SU-DHL-6 (cell line): ENCODE results near the gene ADNP2.

Experiments
- H2AFZ ChIP-seq: fragments of 200-600 bp; sonication (generic); 2 replicates; pipeline ENCODE4 v1.6.1; 2014; ENCODE audit warnings: low read depth, mild to moderate bottlenecking, moderate library complexity, mixed read lengths, antibody characterized with exemption, low read length; ENCODE audit not compliant: severe bottlenecking
- H3F3A ChIP-seq: fragments of 200-600 bp; shearing (Covaris generic); 2 replicates; pipeline ENCODE4 v1.6.0; 2016; ENCODE audit warnings: antibody characterized with exemption, mild to moderate bottlenecking; ENCODE audit not compliant: insufficient read depth
- H3K27ac ChIP-seq: fragments of 200-600 bp; sonication (generic); 2 replicates; pipeline ENCODE4 v1.5.1; 2016; ENCODE audit warnings: low read depth, mild to moderate bottlenecking, low read length, moderate library complexity, mixed read lengths
- H3K27me3 ChIP-seq: fragments of 200-600 bp; sonication (generic), shearing (Covaris generic); 2 replicates; pipeline ENCODE4 v1.6.0; 2014; ENCODE audit warnings: mild to moderate bottlenecking, low read length
- H3K36me3 ChIP-seq: fragments of 200-600 bp; sonication (generic); 2 replicates; pipeline ENCODE4 v1.6.1; 2014; ENCODE audit warnings: mild to moderate bottlenecking, low read length, mixed read lengths
- H3K4me2 ChIP-seq: fragments of 300-600, 200-600 bp; shearing (Covaris generic), sonication (generic); 2 replicates; pipeline ENCODE4 v1.6.0; 2014; ENCODE audit warnings: low read length, low read depth, mild to moderate bottlenecking; ENCODE audit not compliant: poor library complexity, severe bottlenecking
- H3K4me3 ChIP-seq: fragments of 200-600 bp; sonication (generic); 2 replicates; pipeline ENCODE4 v1.5.1; 2014; ENCODE audit warnings: antibody characterized with exemption, low read length, mild to moderate bottlenecking, mixed read lengths; ENCODE audit not compliant: insufficient read depth, poor library complexity, severe bottlenecking
- H3K79me2 ChIP-seq: fragments of 200-600 bp; sonication (generic); 2 replicates; pipeline ENCODE4 v1.6.1; 2014; ENCODE audit warnings: mild to moderate bottlenecking, low read length, moderate library complexity; ENCODE audit not compliant: insufficient read depth
- H3K9ac ChIP-seq: fragments of 200-600 bp; sonication (generic); 2 replicates; pipeline ENCODE4 v1.7.0; 2014; ENCODE audit warnings: mild to moderate bottlenecking, low read length
- H3K9me2 ChIP-seq: fragments of 200-600 bp; sonication (generic); replicated peaks from 2 replicates; pipeline ENCODE4 v1.6.1; 2014; ENCODE audit warnings: low read length; ENCODE audit not compliant: insufficient read depth
- H3K9me3 ChIP-seq: fragments of 200-600 bp; sonication (generic); 2 replicates; pipeline ENCODE4 v1.6.1; 2014; ENCODE audit warnings: low read length, mixed read lengths; ENCODE audit not compliant: insufficient read depth
- H4K20me1 ChIP-seq: fragments of 200-600 bp; sonication (generic); 2 replicates; pipeline ENCODE4 v1.6.1; 2014; ENCODE audit warnings: low read depth, mild to moderate bottlenecking, antibody characterized with exemption, low read length, moderate library complexity, mixed read lengths
- EZH2phosphoT487 ChIP-seq: fragments of 200-600 bp; sonication (generic), shearing (Covaris generic); conservative IDR thresholded peaks from 2 replicates; pipeline ENCODE4 v1.6.1; 2018; ENCODE audit warnings: mild to moderate bottlenecking, antibody characterized with exemption, low read length, moderate library complexity, mixed read lengths
- TF ChIP-seq, protein P1 (sequence below): fragments of 200-600 bp; sonication (generic); IDR thresholded peaks from one replicate; pipeline ENCODE4 v1.5.1; 2017; ENCODE audit warnings: antibody characterized with exemption, mild to moderate bottlenecking, low read length, moderate library complexity; ENCODE audit not compliant: insufficient read depth, poor library complexity, severe bottlenecking

Gene ADNP2

DNA sequence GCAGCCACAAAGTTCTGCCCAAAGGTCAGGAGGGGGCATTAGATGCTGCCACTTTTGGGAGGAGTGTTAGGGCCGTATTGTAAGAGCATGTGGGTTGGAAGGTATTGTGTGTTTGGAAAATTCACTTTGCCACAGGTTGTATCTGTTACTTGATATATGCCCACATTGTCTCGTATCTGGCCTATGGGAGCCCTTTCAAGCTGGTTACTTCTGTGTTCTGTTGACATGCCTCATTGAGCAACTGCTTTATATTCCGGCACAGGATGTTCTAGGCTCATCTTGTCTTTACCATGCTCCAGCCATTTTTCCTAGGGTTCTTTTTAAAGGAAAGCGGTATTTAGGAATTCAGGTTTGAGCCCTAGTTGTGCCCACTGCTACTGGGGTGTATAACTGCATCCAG lies 6.0 kb downstream of the ADNP2 start:
- Histone ChIP-seq H3K27me3 (no peaks in the 10 kb centered on the region), H3K9me2 (no peaks in the 10 kb centered on the region), H3K9ac (no peak overlapping the region), H3K36me3 (no peaks in the 10 kb centered on the region), H3K9me3 (no peaks in the 10 kb centered on the region), H3K27ac (no peak overlapping the region), H3K4me2 (no peak overlapping the region), H2AFZ (no peak overlapping the region), H3K4me3 (no peak overlapping the region), H3K79me2 (peaks cover 49% of the 10 kb centered on the region), H4K20me1 (no peaks in the 10 kb centered on the region), H3F3A (no peaks in the 10 kb centered on the region)
- TF ChIP-seq EZH2phosphoT487, result no peak
- TF ChIP-seq, protein P1, sequence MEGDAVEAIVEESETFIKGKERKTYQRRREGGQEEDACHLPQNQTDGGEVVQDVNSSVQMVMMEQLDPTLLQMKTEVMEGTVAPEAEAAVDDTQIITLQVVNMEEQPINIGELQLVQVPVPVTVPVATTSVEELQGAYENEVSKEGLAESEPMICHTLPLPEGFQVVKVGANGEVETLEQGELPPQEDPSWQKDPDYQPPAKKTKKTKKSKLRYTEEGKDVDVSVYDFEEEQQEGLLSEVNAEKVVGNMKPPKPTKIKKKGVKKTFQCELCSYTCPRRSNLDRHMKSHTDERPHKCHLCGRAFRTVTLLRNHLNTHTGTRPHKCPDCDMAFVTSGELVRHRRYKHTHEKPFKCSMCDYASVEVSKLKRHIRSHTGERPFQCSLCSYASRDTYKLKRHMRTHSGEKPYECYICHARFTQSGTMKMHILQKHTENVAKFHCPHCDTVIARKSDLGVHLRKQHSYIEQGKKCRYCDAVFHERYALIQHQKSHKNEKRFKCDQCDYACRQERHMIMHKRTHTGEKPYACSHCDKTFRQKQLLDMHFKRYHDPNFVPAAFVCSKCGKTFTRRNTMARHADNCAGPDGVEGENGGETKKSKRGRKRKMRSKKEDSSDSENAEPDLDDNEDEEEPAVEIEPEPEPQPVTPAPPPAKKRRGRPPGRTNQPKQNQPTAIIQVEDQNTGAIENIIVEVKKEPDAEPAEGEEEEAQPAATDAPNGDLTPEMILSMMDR, result no peak

GRCh38 chr18:80119111-80119510 lies 10.0 kb downstream of the ADNP2 start:
- Histone ChIP-seq H4K20me1 (no peaks in the 10 kb centered on the region), H3K79me2 (peaks cover 36% of the 10 kb centered on the region), H3K36me3 (peaks cover 4% of the 10 kb centered on the region; the same call in 1 of the 2 replicates), H3K4me3 (no peak overlapping the region), H3K4me2 (no peak overlapping the region), H3K27ac (no peak overlapping the region), H3K9me2 (no peaks in the 10 kb centered on the region), H3F3A (no peaks in the 10 kb centered on the region), H2AFZ (no peak overlapping the region), H3K9ac (no peak overlapping the region), H3K9me3 (no peaks in the 10 kb centered on the region), H3K27me3 (no peaks in the 10 kb centered on the region)
- TF ChIP-seq, protein P1, result no peak
- TF ChIP-seq EZH2phosphoT487, result no peak

GRCh38 chr18:80120932-80121331 lies 11.9 kb downstream of the ADNP2 start:
- no peaks in the 10 kb centered on the region for H3F3A ChIP-seq
- H4K20me1 ChIP-seq, result no peaks in the 10 kb centered on the region
- no peak overlapping the region for H2AFZ ChIP-seq
- H3K27me3 ChIP-seq, result no peaks in the 10 kb centered on the region
- no peaks in the 10 kb centered on the region for H3K9me2 ChIP-seq
- H3K79me2 ChIP-seq, result peaks cover 28% of the 10 kb centered on the region; the same call in 1 of the 2 replicates
- H3K27ac ChIP-seq, result no peak overlapping the region
- H3K36me3 ChIP-seq, result peaks cover 4% of the 10 kb centered on the region; the same call in 1 of the 2 replicates
- TF ChIP-seq EZH2phosphoT487, result no peak
- TF ChIP-seq, protein P1, result no peak
- no peaks in the 10 kb centered on the region for H3K9me3 ChIP-seq
- no peak overlapping the region for H3K9ac ChIP-seq
- H3K4me3 ChIP-seq, result no peak overlapping the region
- no peak overlapping the region for H3K4me2 ChIP-seq
